Trophoblast cell (in vitro differentiated cells and primary cell): ENCODE results near the gene ABCC3.

ENCODE experiments used
- DNase-seq, 2 donors: peaks; one replicate each; pipeline ENCODE4 v3.0.0-alpha.2; 2016
- H2AFZ ChIP-seq: 2 replicates; pipeline ENCODE4 v1.6.1; 2013; ENCODE audit warnings: low read length, moderate library complexity, mild to moderate bottlenecking; ENCODE audit not compliant: insufficient read depth, poor library complexity
- H2AK5ac ChIP-seq: 2 replicates; pipeline ENCODE4 v1.6.1; 2013; ENCODE audit warnings: mild to moderate bottlenecking, low read length
- H2BK120ac ChIP-seq: 2 replicates; pipeline ENCODE4 v1.6.1; 2013; ENCODE audit warnings: low read length, mild to moderate bottlenecking, moderate library complexity; ENCODE audit not compliant: insufficient read depth, poor library complexity
- H2BK12ac ChIP-seq: 2 replicates; pipeline ENCODE4 v1.6.1; 2013; ENCODE audit warnings: mild to moderate bottlenecking, low read length, moderate library complexity
- H2BK5ac ChIP-seq: 2 replicates; pipeline ENCODE4 v1.6.1; 2013; ENCODE audit warnings: low read length, low read depth, moderate library complexity, mild to moderate bottlenecking; ENCODE audit not compliant: poor library complexity
- H3K14ac ChIP-seq: 2 replicates; pipeline ENCODE4 v1.6.1; 2013; ENCODE audit warnings: mild to moderate bottlenecking, low read length
- H3K18ac ChIP-seq: 2 replicates; pipeline ENCODE4 v1.6.1; 2013; ENCODE audit warnings: mild to moderate bottlenecking, low read length
- H3K23ac ChIP-seq: 2 replicates; pipeline ENCODE4 v1.6.1; 2013; ENCODE audit warnings: low read length
- H3K27ac ChIP-seq: 2 replicates; pipeline ENCODE4 v1.5.1; 2013; ENCODE audit warnings: low read depth, mild to moderate bottlenecking, inconsistent platforms, low read length, moderate library complexity
- H3K27me3 ChIP-seq: 2 replicates; pipeline ENCODE4 v1.6.1; 2013; ENCODE audit warnings: inconsistent platforms, mild to moderate bottlenecking, low read length, moderate library complexity; ENCODE audit not compliant: insufficient read depth
- H3K36me3 ChIP-seq, 2 experiments: 1 replicate in 1 of 2; 2 replicates in 1 of 2; pipeline ENCODE4 v1.6.1; 2013; ENCODE audit warnings: low read length in 2 of 2, mild to moderate bottlenecking in 2 of 2, moderate library complexity in 1 of 2; ENCODE audit not compliant: insufficient read depth in 2 of 2, control insufficient read depth in 1 of 2
- H3K4ac ChIP-seq: 2 replicates; pipeline ENCODE4 v1.6.1; 2013; ENCODE audit warnings: low read depth, mild to moderate bottlenecking, low read length, moderate library complexity
- H3K4me1 ChIP-seq, 2 experiments: 1 replicate in 1 of 2; 2 replicates in 1 of 2; pipeline ENCODE4 v1.6.1; 2013; ENCODE audit warnings: low read length in 2 of 2, mild to moderate bottlenecking in 2 of 2, moderate library complexity in 1 of 2; ENCODE audit not compliant: insufficient read depth in 2 of 2, control insufficient read depth in 1 of 2
- H3K4me2 ChIP-seq: 2 replicates; pipeline ENCODE4 v1.6.1; 2013; ENCODE audit warnings: inconsistent platforms, mild to moderate bottlenecking, low read length, moderate library complexity
- H3K4me3 ChIP-seq: 2 replicates; pipeline ENCODE4 v1.5.1; 2013; ENCODE audit warnings: mild to moderate bottlenecking, low read depth, low read length, inconsistent platforms
- H3K79me1 ChIP-seq: one replicate; pipeline ENCODE4 v1.6.1; 2013; ENCODE audit warnings: low read length
- H3K79me2 ChIP-seq: 2 replicates; pipeline ENCODE4 v1.6.1; 2013; ENCODE audit warnings: low read length, mild to moderate bottlenecking; ENCODE audit not compliant: control insufficient read depth, insufficient read depth, poor library complexity
- H3K9ac ChIP-seq: 2 replicates; pipeline ENCODE4 v1.6.1; 2013; ENCODE audit warnings: mild to moderate bottlenecking, low read length
- H3K9me3 ChIP-seq: 2 replicates; pipeline ENCODE4 v1.6.1; 2013; ENCODE audit warnings: low read depth, mild to moderate bottlenecking, control low read depth, inconsistent platforms, low read length; ENCODE audit not compliant: insufficient read depth
- H4K12ac ChIP-seq: 2 replicates; pipeline ENCODE4 v1.6.1; 2013; ENCODE audit warnings: low read depth, mild to moderate bottlenecking, low read length, moderate library complexity
- H4K8ac ChIP-seq: 2 replicates; pipeline ENCODE4 v1.6.1; 2013; ENCODE audit warnings: low read depth, mild to moderate bottlenecking, low read length, moderate library complexity
- H4K91ac ChIP-seq: one replicate; pipeline ENCODE4 v1.6.1; 2013; ENCODE audit warnings: low read depth, mild to moderate bottlenecking, low read length, moderate library complexity
- WGBS: extraction: QIAGEN DNeasy Blood & Tissue Kit; methylation state at CpG from one replicate; pipeline ENCODE4 v1.1.7; 2013; ENCODE audit warnings: missing lambda C conversion rate; ENCODE audit not compliant: insufficient read length, insufficient coverage; ENCODE audit errors: extremely low coverage; 5-methylcytosine and 5-hydroxymethylcytosine counted together

The ABCC3 gene

DNA sequence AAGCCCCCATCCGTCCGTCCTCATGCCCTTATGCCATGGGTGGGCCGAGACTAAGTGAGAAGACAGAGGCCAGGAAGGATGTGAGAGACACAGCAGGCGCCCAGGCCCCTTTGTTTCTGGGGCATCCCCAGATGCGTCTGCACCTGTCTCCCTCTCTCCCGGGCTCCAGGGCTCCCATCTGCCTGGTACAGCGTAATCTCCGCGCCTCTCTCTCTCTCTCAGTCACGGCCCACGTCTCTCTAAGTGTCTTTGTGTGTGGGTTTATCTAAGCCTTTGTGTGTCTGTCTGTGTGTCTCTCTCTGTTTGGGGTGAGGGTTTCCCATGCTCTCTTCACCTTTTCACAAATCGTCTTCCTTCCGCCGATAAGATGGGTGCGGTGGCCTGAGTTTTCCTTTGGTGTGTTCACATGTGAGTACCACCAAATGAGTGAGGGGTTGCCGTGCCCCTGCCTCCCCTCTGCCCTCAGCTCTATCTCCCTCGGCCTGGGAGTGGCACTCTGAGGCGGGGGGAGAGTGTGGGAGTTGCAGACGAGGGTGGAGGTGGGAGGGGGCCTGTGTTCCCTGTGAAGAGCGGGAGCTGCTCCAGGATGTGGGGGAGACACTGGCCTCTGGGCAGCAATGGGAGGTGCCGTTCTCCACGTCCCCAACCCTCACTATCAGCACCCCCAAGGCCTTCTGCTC, 25.8 kb upstream of the ABCC3 start:
- H3K79me2 ChIP-seq = no peaks in the 10 kb centered on the region
- no peak overlapping the region for H3K4me2 ChIP-seq
- no peak overlapping the region for H3K9ac ChIP-seq
- no peak overlapping the region for H4K91ac ChIP-seq
- no peak overlapping the region for H4K8ac ChIP-seq
- no peak overlapping the region for H3K23ac ChIP-seq
- H3K4ac ChIP-seq = no peak overlapping the region
- H3K36me3 ChIP-seq = no peaks in the 10 kb centered on the region
- no peak overlapping the region for H4K12ac ChIP-seq
- no peaks in the 10 kb centered on the region for H3K79me1 ChIP-seq
- peaks cover 3% of the 10 kb centered on the region for H3K9me3 ChIP-seq
- H3K4me1 ChIP-seq = no peaks in the 10 kb centered on the region
- no peaks in the 10 kb centered on the region for H3K27me3 ChIP-seq
- no peak overlapping the region for H2AK5ac ChIP-seq
- DNase-seq = no peak
- no peak overlapping the region for H2AFZ ChIP-seq
- WGBS = no CpG with 5 or more reads among the region's 22 CpGs
- no peak overlapping the region for H3K14ac ChIP-seq
- no peak overlapping the region for H2BK12ac ChIP-seq
- no peak overlapping the region for H3K27ac ChIP-seq
- no peak overlapping the region for H2BK120ac ChIP-seq
- H3K4me3 ChIP-seq = no peak overlapping the region
- no peak overlapping the region for H2BK5ac ChIP-seq
- no peak overlapping the region for H3K18ac ChIP-seq

DNA sequence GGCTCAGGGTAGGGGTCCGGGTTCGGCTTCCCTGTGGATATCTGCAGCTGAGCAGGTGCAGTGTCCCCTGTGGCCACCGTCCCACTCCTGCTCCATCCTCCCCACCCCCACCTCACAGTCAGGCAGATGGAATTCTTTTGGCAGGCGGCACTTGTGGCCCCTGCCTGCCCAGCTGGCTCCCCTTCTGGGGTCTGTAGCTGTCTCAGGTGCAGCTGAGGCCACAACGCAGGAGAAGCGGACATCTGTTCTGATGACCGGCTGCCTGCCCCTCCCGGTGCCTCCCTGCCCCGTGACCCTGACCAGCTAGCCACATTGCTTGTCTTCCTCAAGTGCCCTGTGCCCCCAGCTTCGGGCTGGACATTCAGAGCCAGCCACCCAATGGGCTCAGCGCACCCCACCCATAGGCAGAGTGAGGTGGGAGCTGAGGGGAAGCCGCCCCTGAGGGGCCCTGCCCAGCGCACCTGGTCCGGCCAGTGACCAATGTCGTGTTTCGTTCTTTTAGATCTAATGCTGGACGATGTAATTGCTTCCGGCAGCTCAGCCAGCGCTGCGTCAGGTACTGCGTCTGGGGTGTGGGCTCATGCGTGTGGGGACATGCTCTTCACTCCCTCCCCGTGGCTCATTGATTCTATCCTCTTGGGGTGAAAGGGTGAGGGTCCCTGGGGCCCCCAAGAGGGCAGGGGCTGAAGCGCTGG, 25.2 kb upstream of the ABCC3 start:
- no CpG with 5 or more reads among the region's 24 CpGs for WGBS
- no peak overlapping the region for H2BK12ac ChIP-seq

DNA sequence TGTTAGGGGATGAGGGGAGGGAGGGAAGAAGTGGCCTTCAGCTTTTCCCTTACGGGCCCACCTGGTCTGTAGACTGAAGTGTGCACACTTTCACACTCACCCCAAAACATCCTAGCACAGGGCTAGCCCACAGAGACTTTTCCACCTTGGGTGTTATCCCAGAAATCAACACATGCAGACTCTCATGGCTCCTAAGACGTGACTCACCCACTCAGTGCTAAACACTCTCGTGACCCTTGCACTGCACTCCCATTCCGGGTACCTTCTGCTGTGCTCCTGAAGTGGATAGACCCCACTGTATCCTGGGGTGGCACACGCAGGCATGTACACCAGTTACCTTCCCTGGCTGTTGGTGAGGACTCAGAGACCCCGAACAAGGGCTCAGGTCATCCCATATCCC, 23.0 kb upstream of the ABCC3 start:
- H3K23ac ChIP-seq = no peak overlapping the region
- no peak for DNase-seq
- H2AFZ ChIP-seq = no peak overlapping the region
- H4K12ac ChIP-seq = no peak overlapping the region
- no peak overlapping the region for H2BK120ac ChIP-seq
- H3K27me3 ChIP-seq = no peaks in the 10 kb centered on the region
- no peak overlapping the region for H3K4me2 ChIP-seq
- WGBS = no CpG with 5 or more reads among the region's 6 CpGs
- H2AK5ac ChIP-seq = no peak overlapping the region
- no peak overlapping the region for H4K91ac ChIP-seq
- H2BK12ac ChIP-seq = no peak overlapping the region
- no peaks in the 10 kb centered on the region for H3K79me1 ChIP-seq
- H3K4ac ChIP-seq = no peak overlapping the region
- H4K8ac ChIP-seq = no peak overlapping the region
- no peaks in the 10 kb centered on the region for H3K36me3 ChIP-seq
- no peak overlapping the region for H3K9ac ChIP-seq
- no peaks in the 10 kb centered on the region for H3K4me1 ChIP-seq
- no peak overlapping the region for H3K27ac ChIP-seq
- no peak overlapping the region for H3K18ac ChIP-seq
- no peak overlapping the region for H3K14ac ChIP-seq
- H3K79me2 ChIP-seq = no peaks in the 10 kb centered on the region
- H2BK5ac ChIP-seq = no peak overlapping the region
- H3K9me3 ChIP-seq = peaks cover 4% of the 10 kb centered on the region
- no peak overlapping the region for H3K4me3 ChIP-seq

More for the DNA sequence above, 25.2 kb upstream of the ABCC3 start:
- no peaks in the 10 kb centered on the region for H3K79me2 ChIP-seq
- no peak overlapping the region for H3K14ac ChIP-seq
- H2AK5ac ChIP-seq = no peak overlapping the region
- H3K18ac ChIP-seq = no peak overlapping the region
- H3K23ac ChIP-seq = no peak overlapping the region
- H3K4me3 ChIP-seq = no peak overlapping the region
- no peak for DNase-seq
- H3K4ac ChIP-seq = no peak overlapping the region
- no peak overlapping the region for H4K91ac ChIP-seq
- H3K79me1 ChIP-seq = no peaks in the 10 kb centered on the region
- no peak overlapping the region for H4K8ac ChIP-seq
- no peak overlapping the region for H2AFZ ChIP-seq
- no peak overlapping the region for H2BK5ac ChIP-seq
- H3K9ac ChIP-seq = no peak overlapping the region
- H3K9me3 ChIP-seq = peaks cover 3% of the 10 kb centered on the region
- H3K36me3 ChIP-seq = no peaks in the 10 kb centered on the region
- no peak overlapping the region for H3K27ac ChIP-seq
- H4K12ac ChIP-seq = no peak overlapping the region
- H3K27me3 ChIP-seq = no peaks in the 10 kb centered on the region
- H3K4me1 ChIP-seq = no peaks in the 10 kb centered on the region
- H2BK120ac ChIP-seq = no peak overlapping the region
- H3K4me2 ChIP-seq = no peak overlapping the region

DNA sequence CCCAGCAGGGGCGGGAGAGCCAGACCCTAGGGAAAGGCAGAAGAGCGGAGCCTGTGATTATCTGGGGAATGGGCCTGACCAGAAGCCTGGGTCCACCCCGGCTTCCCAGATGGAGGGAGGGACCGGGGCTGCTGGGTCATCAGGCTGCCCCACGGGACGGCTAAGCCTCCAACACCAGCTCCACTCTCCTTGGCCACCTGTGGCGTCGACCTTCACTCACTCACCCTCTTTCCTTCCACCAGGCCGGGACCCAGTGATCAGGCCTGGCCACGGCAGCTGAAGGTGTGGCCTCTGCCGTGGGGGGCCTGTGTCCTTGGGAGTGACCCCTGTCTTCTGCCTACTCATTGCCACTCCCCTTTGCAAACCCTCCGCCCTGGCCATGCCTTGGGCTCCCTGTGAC, 22.4 kb upstream of the ABCC3 start:
- no peaks in the 10 kb centered on the region for H3K27me3 ChIP-seq
- no peak overlapping the region for H4K12ac ChIP-seq
- no peak overlapping the region for H3K4ac ChIP-seq
- no peak overlapping the region for H2AFZ ChIP-seq
- H4K8ac ChIP-seq = no peak overlapping the region
- H3K9me3 ChIP-seq = peaks cover 4% of the 10 kb centered on the region
- no peak overlapping the region for H3K14ac ChIP-seq
- no peak overlapping the region for H3K9ac ChIP-seq
- H2BK5ac ChIP-seq = no peak overlapping the region
- no peak overlapping the region for H4K91ac ChIP-seq
- H3K79me1 ChIP-seq = no peaks in the 10 kb centered on the region
- H2AK5ac ChIP-seq = no peak overlapping the region
- no CpG with 5 or more reads among the region's 12 CpGs for WGBS
- no peak overlapping the region for H3K27ac ChIP-seq
- no peak overlapping the region for H2BK120ac ChIP-seq
- H3K4me2 ChIP-seq = no peak overlapping the region
- H3K4me1 ChIP-seq = no peaks in the 10 kb centered on the region
- DNase-seq = no peak
- no peak overlapping the region for H2BK12ac ChIP-seq
- H3K79me2 ChIP-seq = no peaks in the 10 kb centered on the region
- no peaks in the 10 kb centered on the region for H3K36me3 ChIP-seq
- H3K18ac ChIP-seq = no peak overlapping the region
- no peak overlapping the region for H3K4me3 ChIP-seq
- no peak overlapping the region for H3K23ac ChIP-seq
